ENCODE results near the gene PPIG. TPM values are rescaled to one million over a fixed set of nuclear protein-coding genes. Genes with fewer than 3 reads are reported as not detected.
"Not testable (repeated sequence)": the region's sequence is repeated elsewhere in the genome, so short reads cannot be mapped to it uniquely, and the experiment has no call there.

Gene PPIG
- total and polyA plus RNA-seq, 4 donors, result 15.2 to 49.3 (median 24.2) TPM

GRCh38 chr2:169569948-169570347, 14.2 kb upstream of the PPIG start:
- Histone ChIP-seq H3K4me1 (ENCODE audit: control insufficient read depth in 4 of 4, insufficient read depth in 4 of 4, low read length in 3 of 4) (peaks cover 0 to 9% (median 7%) of the 10 kb centered on the region in 4 donors), H3K27ac (ENCODE audit: low read depth in 1 of 2, low read length in 2 of 2) (no peak overlapping the region), H3K27me3 (ENCODE audit: control insufficient read depth in 4 of 4, insufficient read depth in 4 of 4, low read length in 3 of 4) (no peaks in the 10 kb centered on the region), H3K9me3 (ENCODE audit: control insufficient read depth in 4 of 4, low read length in 3 of 4) (no peaks in the 10 kb centered on the region), H3K4me3 (ENCODE audit: low read depth in 1 of 3, low read length in 3 of 3) (no peak overlapping the region), H3K9ac (ENCODE audit: low read depth in 1 of 2, low read length in 2 of 2) (no peak overlapping the region), H3K36me3 (ENCODE audit: control insufficient read depth in 4 of 4, insufficient read depth in 3 of 4, low read depth in 1 of 4, low read length in 3 of 4) (no peaks in the 10 kb centered on the region)
- DNase-seq (ENCODE audit: low spot score), result no peak
- no peak for TF ChIP-seq TAF1 (conservative IDR thresholded peaks at IDR 0.05)
- TF ChIP-seq FOXA2 (IDR thresholded peaks at IDR 0.05), result no peak
- TF ChIP-seq ATF3 (IDR thresholded peaks at IDR 0.05), result no peak
- no peak for TF ChIP-seq EGR1 (IDR thresholded peaks at IDR 0.05; ENCODE audit: low read depth in 2 of 2)
- TF ChIP-seq CTCF (IDR thresholded peaks at IDR 0.05; ENCODE audit: low read depth, low read length, missing input control), result no peak
- TF ChIP-seq HNF4A (conservative IDR thresholded peaks at IDR 0.05), result no peak
- no peak for TF ChIP-seq JUND (IDR thresholded peaks at IDR 0.05)
- WGBS, result 92% methylated on average over 2 of the region's 2 CpGs

GRCh38 chr2:169570752-169571151, 13.4 kb upstream of the PPIG start:
- not testable (repeated sequence) for H3K4me3 ChIP-seq (ENCODE audit: low read depth in 1 of 3, low read length in 3 of 3); H3K27ac ChIP-seq (ENCODE audit: low read depth in 1 of 2, low read length in 2 of 2); H3K9ac ChIP-seq (ENCODE audit: low read depth in 1 of 2, low read length in 2 of 2); H3K27me3 ChIP-seq (ENCODE audit: control insufficient read depth in 4 of 4, insufficient read depth in 4 of 4, low read length in 3 of 4); DNase-seq (ENCODE audit: low spot score); H3K36me3 ChIP-seq (ENCODE audit: control insufficient read depth in 4 of 4, insufficient read depth in 3 of 4, low read depth in 1 of 4, low read length in 3 of 4); H3K4me1 ChIP-seq (ENCODE audit: control insufficient read depth in 4 of 4, insufficient read depth in 4 of 4, low read length in 3 of 4); H3K9me3 ChIP-seq (ENCODE audit: control insufficient read depth in 4 of 4, low read length in 3 of 4)
- 97% methylated on average over 4 of the region's 4 CpGs for WGBS

- TF ChIP-seq NR2F2 (IDR thresholded peaks at IDR 0.05) (no peak), ZBTB33 (IDR thresholded peaks at IDR 0.05) (no peak), REST (IDR thresholded peaks at IDR 0.05) (no peak), MAX (IDR thresholded peaks at IDR 0.05) (no peak), ATF3 (IDR thresholded peaks at IDR 0.05) (no peak), SP1 (IDR thresholded peaks at IDR 0.05) (no peak), CTCF (IDR thresholded peaks at IDR 0.05; ENCODE audit: low read depth, low read length, missing input control) (no peak), HNF4G (IDR thresholded peaks at IDR 0.05) (no peak), FOXA1 (IDR thresholded peaks at IDR 0.05) (no peak), TAF1 (conservative IDR thresholded peaks at IDR 0.05) (no peak), YY1 (IDR thresholded peaks at IDR 0.05) (no peak), HNF4A (conservative IDR thresholded peaks at IDR 0.05) (no peak)
- H3K9me3 ChIP-seq (ENCODE audit: control insufficient read depth in 4 of 4, low read length in 3 of 4), result no peaks in the 10 kb centered on the region
- no peak overlapping the region for H3K27ac ChIP-seq (ENCODE audit: low read depth in 1 of 2, low read length in 2 of 2)
- H3K4me3 ChIP-seq (ENCODE audit: low read depth in 1 of 3, low read length in 3 of 3), result no peak overlapping the region
- no peaks in the 10 kb centered on the region for H3K36me3 ChIP-seq (ENCODE audit: control insufficient read depth in 4 of 4, insufficient read depth in 3 of 4, low read depth in 1 of 4, low read length in 3 of 4)
- 95% methylated on average over 3 of the region's 3 CpGs for WGBS
- H3K9ac ChIP-seq (ENCODE audit: low read depth in 1 of 2, low read length in 2 of 2), result no peak overlapping the region
- DNase-seq (ENCODE audit: low spot score), result no peak
- no peaks in the 10 kb centered on the region for H3K27me3 ChIP-seq (ENCODE audit: control insufficient read depth in 4 of 4, insufficient read depth in 4 of 4, low read length in 3 of 4)
- H3K4me1 ChIP-seq (ENCODE audit: control insufficient read depth in 4 of 4, insufficient read depth in 4 of 4, low read length in 3 of 4), result peaks cover 0 to 9% (median 7%) of the 10 kb centered on the region in 4 donors
Observed at GRCh38 chr2:169571571-169571970, 12.6 kb upstream of the PPIG start.
